ENCODE data around the gene CRKL.
"Not testable (repeated sequence)": the region's sequence is repeated elsewhere in the genome, so short reads cannot be mapped to it uniquely, and the experiment has no call there.

Gene CRKL

DNA sequence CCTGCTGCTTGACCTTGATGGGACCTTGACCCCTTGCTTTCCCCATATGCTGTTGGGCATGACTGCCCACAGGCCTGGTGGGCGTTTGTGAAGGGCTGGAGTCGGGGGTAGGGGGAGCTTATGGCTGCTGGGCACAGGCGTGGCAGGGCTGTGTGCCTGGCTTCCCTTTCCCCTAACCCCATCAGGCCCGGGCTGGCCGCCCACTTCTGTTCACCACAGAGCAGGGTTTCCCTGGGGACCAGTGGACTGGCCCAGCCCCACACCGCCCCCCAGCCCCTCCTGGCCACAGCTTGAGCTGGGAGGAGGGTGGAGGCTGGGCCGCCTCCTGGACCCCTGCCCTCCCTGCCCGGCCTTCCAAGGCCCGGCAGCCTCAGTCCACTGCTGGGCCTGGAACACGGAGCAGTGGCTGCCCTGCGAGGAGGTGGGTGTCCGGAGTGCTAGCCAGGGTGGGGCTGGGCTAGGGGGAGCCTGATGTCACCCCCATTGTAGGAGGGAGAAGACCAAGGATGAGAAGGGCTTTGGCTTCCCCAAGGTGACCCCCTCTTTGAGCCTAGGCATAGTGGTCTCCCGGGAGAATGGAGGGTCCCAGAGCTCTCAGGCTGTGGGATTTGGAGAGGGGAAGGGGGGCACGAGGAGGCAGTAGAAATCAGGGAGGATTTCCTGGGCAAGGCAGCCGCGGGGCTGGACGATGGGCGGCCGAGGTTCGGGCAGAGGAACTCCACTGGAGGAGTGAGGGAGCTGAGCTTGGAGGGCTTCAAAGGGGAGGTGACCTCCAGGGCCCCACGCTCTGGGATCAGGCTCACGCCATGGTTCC, 49.9 kb downstream of the CRKL start, which contains the start of gene AIFM3:
TSS of gene AIFM3 (plus strand) at position 373 of the 814 bp plus-strand sequence. CDS start 690 bp downstream, outside the sequence.
- no CpG with 5 or more reads among the region's 22 CpGs for WGBS (ENCODE audit: extremely low coverage, insufficient coverage, low lambda C conversion rate)
- Histone ChIP-seq H2BK5ac (ENCODE audit: low read length) (no peak within 1 kb of the TSS), H3K79me2 (ENCODE audit: control insufficient read depth, insufficient read depth, low read length) (no peaks in the 10 kb centered on the region), H4K5ac (ENCODE audit: low read length) (no peak within 1 kb of the TSS), H3K18ac (ENCODE audit: low read length) (no peak within 1 kb of the TSS), H4K8ac (ENCODE audit: low read depth, low read length) (no peak within 1 kb of the TSS), H2BK120ac (ENCODE audit: low read depth, low read length) (no peak within 1 kb of the TSS), H3K4me1 (ENCODE audit: control insufficient read depth, low read depth, low read length) (peaks cover 2% of the 10 kb centered on the region), H3K4me2 (ENCODE audit: low read length) (no peak within 1 kb of the TSS), H2AK5ac (ENCODE audit: low read length) (no peak within 1 kb of the TSS), H3K56ac (ENCODE audit: low read length) (no peak within 1 kb of the TSS), H3K27me3 (ENCODE audit: insufficient read depth, low read length, poor library complexity) (peaks cover 12% of the 10 kb centered on the region), H3K9ac (ENCODE audit: low read length) (no peak within 1 kb of the TSS), H3K27ac (ENCODE audit: low read depth, low read length) (no peak within 1 kb of the TSS), H3K4ac (ENCODE audit: low read depth, low read length) (no peak within 1 kb of the TSS), H3K36me3 (ENCODE audit: control insufficient read depth, insufficient read depth, low read length) (no peaks in the 10 kb centered on the region), H3K23ac (ENCODE audit: low read length) (no peak within 1 kb of the TSS), H3K79me1 (ENCODE audit: low read length) (no peaks in the 10 kb centered on the region), H2BK15ac (replicated peaks; ENCODE audit: low read depth) (no peak within 1 kb of the TSS), H3K4me3 (ENCODE audit: low read length) (no peak within 1 kb of the TSS)
- DNase-seq: no peak

DNA sequence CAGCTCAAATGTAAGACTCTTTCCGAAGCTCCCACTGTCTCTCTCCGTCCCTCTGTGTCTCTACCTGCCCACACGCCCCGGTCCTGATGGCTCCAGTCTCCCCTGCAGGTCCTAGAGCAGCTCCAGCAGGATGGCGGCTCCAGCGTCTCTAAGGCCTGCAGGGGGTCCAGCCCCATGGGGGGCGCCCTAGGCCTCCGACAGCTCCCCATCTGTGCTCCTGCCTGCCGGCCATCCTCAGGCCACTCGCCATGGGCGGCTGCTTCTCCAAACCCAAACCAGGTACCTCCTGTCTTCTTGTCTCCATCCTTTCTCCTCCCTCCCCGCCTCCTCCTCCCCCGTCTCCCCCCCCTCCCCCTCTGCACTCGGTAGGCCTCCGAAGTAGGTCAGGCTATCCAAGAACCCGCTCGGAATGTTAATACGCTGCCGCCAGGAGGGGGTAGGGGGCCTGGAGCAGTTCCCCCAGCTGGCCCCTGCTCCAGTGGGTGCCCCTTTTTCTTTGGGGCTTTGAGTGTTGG, 50.5 kb downstream of the CRKL start:
- Histone ChIP-seq H3K27ac (ENCODE audit: low read depth, low read length) (no peak overlapping the region), H3K4me1 (ENCODE audit: control insufficient read depth, low read depth, low read length) (peaks cover 2% of the 10 kb centered on the region), H3K4me2 (ENCODE audit: low read length) (no peak overlapping the region), H3K36me3 (ENCODE audit: control insufficient read depth, insufficient read depth, low read length) (no peaks in the 10 kb centered on the region), H2BK5ac (ENCODE audit: low read length) (no peak overlapping the region), H3K27me3 (ENCODE audit: insufficient read depth, low read length, poor library complexity) (peaks cover 12% of the 10 kb centered on the region), H3K56ac (ENCODE audit: low read length) (no peak overlapping the region), H3K4me3 (ENCODE audit: low read length) (no peak overlapping the region), H4K8ac (ENCODE audit: low read depth, low read length) (no peak overlapping the region), H3K4ac (ENCODE audit: low read depth, low read length) (no peak overlapping the region), H3K79me1 (ENCODE audit: low read length) (no peaks in the 10 kb centered on the region), H3K23ac (ENCODE audit: low read length) (no peak overlapping the region), H2BK15ac (replicated peaks; ENCODE audit: low read depth) (no peak overlapping the region), H2BK120ac (ENCODE audit: low read depth, low read length) (no peak overlapping the region), H3K18ac (ENCODE audit: low read length) (no peak overlapping the region), H3K79me2 (ENCODE audit: control insufficient read depth, insufficient read depth, low read length) (no peaks in the 10 kb centered on the region), H3K9ac (ENCODE audit: low read length) (no peak overlapping the region), H2AK5ac (ENCODE audit: low read length) (no peak overlapping the region), H4K5ac (ENCODE audit: low read length) (no peak overlapping the region)
- WGBS (ENCODE audit: extremely low coverage, insufficient coverage, low lambda C conversion rate): no CpG with 5 or more reads among the region's 19 CpGs
- peak; percentile 48 for DNase-seq

DNA sequence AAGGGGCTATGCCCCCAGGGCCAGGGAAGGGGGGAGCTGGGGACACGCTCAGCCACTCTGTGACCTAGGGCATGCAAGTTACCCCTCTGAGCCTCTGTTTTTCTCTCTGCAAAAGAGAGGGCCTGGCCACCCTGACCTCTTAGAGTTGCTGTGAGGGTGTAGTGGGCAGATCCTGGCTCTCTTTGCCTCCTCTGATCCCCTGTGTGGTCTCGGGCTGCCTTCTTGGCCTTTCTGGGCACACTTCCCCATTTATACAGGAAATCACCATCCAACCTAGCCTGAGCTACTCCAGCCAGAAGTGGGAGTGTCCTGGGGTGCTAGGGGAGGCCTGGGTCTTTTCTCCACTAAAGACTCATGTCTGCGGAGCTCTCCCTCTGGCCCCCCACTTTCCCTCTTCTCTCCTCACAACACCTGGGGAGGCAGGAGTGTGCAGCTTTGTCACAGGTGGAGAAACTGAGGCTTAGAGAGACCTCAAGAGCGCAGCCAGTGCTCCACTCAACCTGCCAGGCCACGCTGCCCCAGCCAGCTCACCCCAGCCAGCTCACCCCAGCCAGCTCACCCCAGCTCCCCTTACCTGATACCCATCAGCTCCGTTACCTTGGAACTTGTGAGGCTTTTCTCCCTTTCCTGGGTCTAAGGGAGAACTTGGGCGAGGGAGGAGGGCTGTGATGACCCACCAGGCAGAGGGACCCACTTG, 51.2 kb downstream of the CRKL start:
- Histone ChIP-seq H3K4ac (ENCODE audit: low read depth, low read length) (no peak overlapping the region), H3K27ac (ENCODE audit: low read depth, low read length) (no peak overlapping the region), H3K18ac (ENCODE audit: low read length) (no peak overlapping the region), H3K4me2 (ENCODE audit: low read length) (no peak overlapping the region), H3K79me2 (ENCODE audit: control insufficient read depth, insufficient read depth, low read length) (no peaks in the 10 kb centered on the region), H3K9ac (ENCODE audit: low read length) (no peak overlapping the region), H3K56ac (ENCODE audit: low read length) (no peak overlapping the region), H3K4me3 (ENCODE audit: low read length) (no peak overlapping the region), H3K36me3 (ENCODE audit: control insufficient read depth, insufficient read depth, low read length) (no peaks in the 10 kb centered on the region), H3K4me1 (ENCODE audit: control insufficient read depth, low read depth, low read length) (peaks cover 2% of the 10 kb centered on the region), H3K79me1 (ENCODE audit: low read length) (no peaks in the 10 kb centered on the region), H2BK120ac (ENCODE audit: low read depth, low read length) (no peak overlapping the region), H4K8ac (ENCODE audit: low read depth, low read length) (no peak overlapping the region), H2BK15ac (replicated peaks; ENCODE audit: low read depth) (no peak overlapping the region), H4K5ac (ENCODE audit: low read length) (no peak overlapping the region), H3K23ac (ENCODE audit: low read length) (no peak overlapping the region), H2AK5ac (ENCODE audit: low read length) (no peak overlapping the region), H3K27me3 (ENCODE audit: insufficient read depth, low read length, poor library complexity) (peaks cover 12% of the 10 kb centered on the region), H2BK5ac (ENCODE audit: low read length) (no peak overlapping the region)
- DNase-seq: no peak
- WGBS (ENCODE audit: extremely low coverage, insufficient coverage, low lambda C conversion rate): no CpG with 5 or more reads among the region's 7 CpGs

- H4K5ac ChIP-seq (ENCODE audit: low read length): no peak overlapping the region
- H3K79me1 ChIP-seq (ENCODE audit: low read length): no peaks in the 10 kb centered on the region
- no peaks in the 10 kb centered on the region for H3K36me3 ChIP-seq (ENCODE audit: control insufficient read depth, insufficient read depth, low read length)
- no peaks in the 10 kb centered on the region for H3K27me3 ChIP-seq (ENCODE audit: insufficient read depth, low read length, poor library complexity)
- no CpG with 5 or more reads among the region's 4 CpGs for WGBS (ENCODE audit: extremely low coverage, insufficient coverage, low lambda C conversion rate)
- H3K27ac ChIP-seq (ENCODE audit: low read depth, low read length): no peak overlapping the region
- peak; percentile 22 for DNase-seq
- H3K4me3 ChIP-seq (ENCODE audit: low read length): no peak overlapping the region
- no peak overlapping the region for H3K4ac ChIP-seq (ENCODE audit: low read depth, low read length)
- H3K4me2 ChIP-seq (ENCODE audit: low read length): no peak overlapping the region
- H3K79me2 ChIP-seq (ENCODE audit: control insufficient read depth, insufficient read depth, low read length): no peaks in the 10 kb centered on the region
- no peak overlapping the region for H3K18ac ChIP-seq (ENCODE audit: low read length)
- no peak overlapping the region for H3K56ac ChIP-seq (ENCODE audit: low read length)
- H3K23ac ChIP-seq (ENCODE audit: low read length): no peak overlapping the region
- peaks cover 2% of the 10 kb centered on the region for H3K4me1 ChIP-seq (ENCODE audit: control insufficient read depth, low read depth, low read length)
- no peak overlapping the region for H3K9ac ChIP-seq (ENCODE audit: low read length)
- H2AK5ac ChIP-seq (ENCODE audit: low read length): no peak overlapping the region
- no peak overlapping the region for H2BK120ac ChIP-seq (ENCODE audit: low read depth, low read length)
- no peak overlapping the region for H2BK5ac ChIP-seq (ENCODE audit: low read length)
- no peak overlapping the region for H2BK15ac ChIP-seq (replicated peaks; ENCODE audit: low read depth)
- no peak overlapping the region for H4K8ac ChIP-seq (ENCODE audit: low read depth, low read length)
Observed at GRCh38 chr22:20970939-20971657, 53.9 kb downstream of the CRKL start.

DNA sequence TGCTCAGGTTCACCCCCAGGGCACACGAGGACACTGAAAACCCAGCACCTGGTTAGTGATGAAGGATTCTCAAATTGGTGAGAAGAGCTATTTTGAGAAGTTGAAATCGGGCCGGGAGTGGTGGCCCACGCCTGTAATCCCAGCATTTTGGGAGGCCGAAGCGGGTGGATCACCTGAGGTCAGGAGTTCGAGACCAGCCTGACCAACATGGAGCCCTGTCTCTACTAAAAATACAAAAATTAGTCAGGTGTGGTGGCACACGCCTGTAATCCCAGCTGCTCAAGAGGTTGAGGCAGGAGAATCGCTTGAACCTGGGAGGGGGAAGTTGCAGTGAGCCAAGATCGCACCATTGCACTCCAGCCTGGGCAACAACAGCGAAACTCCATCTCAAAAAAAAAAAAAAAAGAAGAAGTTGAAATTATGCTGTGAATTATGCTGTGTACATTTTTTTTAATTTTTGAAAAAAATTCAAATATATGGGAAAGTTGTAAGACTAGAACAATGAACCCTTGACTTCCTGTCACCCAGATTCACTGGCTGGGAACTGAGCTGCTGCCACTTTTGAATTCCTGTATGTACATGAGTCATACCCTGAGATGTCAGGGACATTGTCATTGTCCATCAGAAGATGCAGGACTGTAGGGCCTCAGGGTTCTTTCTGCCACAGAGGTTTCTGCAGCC, 54.9 kb downstream of the CRKL start:
- H2AK5ac ChIP-seq (ENCODE audit: low read length); H3K56ac ChIP-seq (ENCODE audit: low read length); H3K79me1 ChIP-seq (ENCODE audit: low read length); H3K27ac ChIP-seq (ENCODE audit: low read depth, low read length); H3K4me2 ChIP-seq (ENCODE audit: low read length); H3K36me3 ChIP-seq (ENCODE audit: control insufficient read depth, insufficient read depth, low read length); H3K9ac ChIP-seq (ENCODE audit: low read length); H3K27me3 ChIP-seq (ENCODE audit: insufficient read depth, low read length, poor library complexity); H4K5ac ChIP-seq (ENCODE audit: low read length); H3K4me3 ChIP-seq (ENCODE audit: low read length); H2BK120ac ChIP-seq (ENCODE audit: low read depth, low read length); H3K23ac ChIP-seq (ENCODE audit: low read length); H3K4me1 ChIP-seq (ENCODE audit: control insufficient read depth, low read depth, low read length); H3K79me2 ChIP-seq (ENCODE audit: control insufficient read depth, insufficient read depth, low read length); H2BK5ac ChIP-seq (ENCODE audit: low read length); H3K4ac ChIP-seq (ENCODE audit: low read depth, low read length); H4K8ac ChIP-seq (ENCODE audit: low read depth, low read length); H2BK15ac ChIP-seq (replicated peaks; ENCODE audit: low read depth); H3K18ac ChIP-seq (ENCODE audit: low read length): not testable (repeated sequence)
- peak; percentile 32 for DNase-seq
- WGBS (ENCODE audit: extremely low coverage, insufficient coverage, low lambda C conversion rate): no CpG with 5 or more reads among the region's 11 CpGs

Measured in mesendoderm (in vitro differentiated cells).